Stimulated activated naive CD8-positive, alpha-beta T cell treated with anti-CD3 and anti-CD28 coated beads, Interleukin-15, Interleukin-2, amounts not matched to agents 100 U/mL and 50 U/mL, for 24 hours (primary cell): Measurements from ENCODE around the gene DNAJB8.

Source experiments
- ATAC-seq: fragments of 150-1000 bp; cut with Tn5 transposase; one replicate; pipeline ENCODE4 v1.10.0; 2021
- DNase-seq: peaks from one replicate; pipeline ENCODE4 v3.0.0; 2021

The DNAJB8 gene

GRCh38 chr3:128426128-128426921 is 40.4 kb downstream of the DNAJB8 start:
- peak; percentile 72 for DNase-seq
- ATAC-seq, result peak; percentile 80

DNA sequence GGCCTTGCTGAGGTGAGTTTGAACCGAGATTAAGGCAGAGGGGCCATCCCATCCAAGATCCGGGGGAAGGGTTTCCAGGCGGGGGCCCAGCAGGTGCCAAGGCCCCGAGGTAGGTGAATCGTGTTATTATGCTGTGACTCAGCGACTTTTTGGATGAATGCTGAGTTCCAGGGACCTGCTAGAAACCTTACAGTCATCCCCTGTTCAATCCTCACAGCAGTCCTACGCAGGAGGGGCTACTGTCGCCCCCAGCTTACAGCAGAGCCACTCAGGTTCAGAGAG is 40.9 kb downstream of the DNAJB8 start:
- ATAC-seq (no peak), DNase-seq (no peak)

- DNase-seq, result no peak
- ATAC-seq, result no peak
Measured at GRCh38 chr3:128425142-128425845, 41.4 kb downstream of the DNAJB8 start.

DNA sequence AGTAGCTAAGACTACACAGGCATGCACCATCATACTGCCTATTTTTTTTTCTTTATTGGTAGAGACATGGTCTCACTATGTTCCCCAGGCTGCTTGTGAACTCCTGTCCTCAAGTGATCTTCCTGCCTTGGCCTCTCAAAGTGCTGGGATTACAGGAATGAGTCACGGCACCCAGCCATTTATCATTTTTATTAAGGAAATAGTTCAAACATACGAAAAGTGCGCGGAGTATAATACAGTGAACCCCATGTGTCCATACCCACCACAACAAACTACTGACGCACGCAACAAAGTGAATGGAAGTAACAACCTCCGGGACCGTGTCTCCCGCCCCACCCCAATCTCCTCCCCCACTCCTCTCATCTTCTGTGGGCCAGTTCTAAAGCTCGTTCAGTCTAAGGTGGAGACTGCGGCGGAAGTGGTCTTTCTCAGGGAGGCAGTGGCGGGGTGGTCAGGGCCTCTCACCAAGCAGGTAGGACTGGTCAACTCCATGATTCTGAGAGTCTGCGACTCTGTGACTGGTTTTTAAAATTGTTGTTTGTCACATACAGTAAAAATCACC is 42.1 kb downstream of the DNAJB8 start:
- ATAC-seq (no peak), DNase-seq (no peak)

DNA sequence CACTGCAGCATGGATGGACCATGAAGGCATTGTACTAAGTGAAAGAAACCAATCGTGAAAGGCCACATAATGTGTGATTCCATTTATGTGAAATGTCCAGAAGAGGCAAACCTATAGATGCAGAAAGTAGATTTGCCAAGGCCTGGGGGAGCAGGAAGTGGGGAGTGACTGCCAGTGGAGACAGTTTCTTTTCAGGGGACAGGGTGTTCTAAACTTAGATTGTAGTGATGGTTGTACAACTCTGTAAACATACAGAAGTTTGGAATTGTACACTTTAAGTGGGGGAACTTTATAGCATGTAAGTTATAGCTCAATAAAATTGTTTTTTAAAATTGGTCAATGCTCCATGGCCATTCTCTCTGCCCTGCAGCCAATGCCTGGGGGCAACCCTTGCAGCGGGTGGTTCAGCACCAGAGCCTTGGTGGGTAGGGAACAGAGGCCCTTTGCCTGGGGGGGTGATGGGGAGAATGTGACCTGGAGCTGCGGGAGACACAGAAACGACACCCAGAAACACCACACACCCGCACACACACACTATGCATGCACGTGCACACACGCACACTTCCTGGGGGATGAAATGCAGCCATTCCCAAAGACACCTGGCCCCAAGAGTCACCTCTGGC is 43.1 kb downstream of the DNAJB8 start:
- no peak for DNase-seq
- no peak for ATAC-seq

- ATAC-seq (no peak), DNase-seq (no peak)
Measured at GRCh38 chr3:128422762-128423524, 43.7 kb downstream of the DNAJB8 start.

- no peak for DNase-seq
Measured at GRCh38 chr3:128421966-128422365, 44.7 kb downstream of the DNAJB8 start.

DNA sequence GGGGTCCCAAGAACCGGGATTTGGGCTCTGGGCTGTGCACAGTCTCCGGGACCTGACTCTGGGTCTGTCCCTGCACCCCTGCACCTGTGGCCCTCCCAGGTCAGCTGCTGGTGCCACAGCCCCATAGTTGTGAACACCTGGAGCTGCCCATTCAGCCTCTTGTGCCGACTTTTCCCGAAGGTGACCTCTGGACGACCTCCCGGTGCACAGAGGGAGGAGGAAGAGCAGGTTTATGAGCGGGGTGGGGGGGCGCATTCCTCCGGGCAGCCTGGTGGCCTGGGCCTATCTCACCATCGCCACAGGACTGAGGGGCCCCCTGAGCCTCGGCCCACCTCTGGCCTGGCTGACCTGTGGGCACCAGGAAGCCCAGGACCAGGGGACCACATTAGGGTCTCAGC is 45.3 kb downstream of the DNAJB8 start:
- ATAC-seq, result no peak
- no peak for DNase-seq

More at GRCh38 chr3:128421966-128422365, 44.7 kb downstream of the DNAJB8 start:
- ATAC-seq, result no peak

DNA sequence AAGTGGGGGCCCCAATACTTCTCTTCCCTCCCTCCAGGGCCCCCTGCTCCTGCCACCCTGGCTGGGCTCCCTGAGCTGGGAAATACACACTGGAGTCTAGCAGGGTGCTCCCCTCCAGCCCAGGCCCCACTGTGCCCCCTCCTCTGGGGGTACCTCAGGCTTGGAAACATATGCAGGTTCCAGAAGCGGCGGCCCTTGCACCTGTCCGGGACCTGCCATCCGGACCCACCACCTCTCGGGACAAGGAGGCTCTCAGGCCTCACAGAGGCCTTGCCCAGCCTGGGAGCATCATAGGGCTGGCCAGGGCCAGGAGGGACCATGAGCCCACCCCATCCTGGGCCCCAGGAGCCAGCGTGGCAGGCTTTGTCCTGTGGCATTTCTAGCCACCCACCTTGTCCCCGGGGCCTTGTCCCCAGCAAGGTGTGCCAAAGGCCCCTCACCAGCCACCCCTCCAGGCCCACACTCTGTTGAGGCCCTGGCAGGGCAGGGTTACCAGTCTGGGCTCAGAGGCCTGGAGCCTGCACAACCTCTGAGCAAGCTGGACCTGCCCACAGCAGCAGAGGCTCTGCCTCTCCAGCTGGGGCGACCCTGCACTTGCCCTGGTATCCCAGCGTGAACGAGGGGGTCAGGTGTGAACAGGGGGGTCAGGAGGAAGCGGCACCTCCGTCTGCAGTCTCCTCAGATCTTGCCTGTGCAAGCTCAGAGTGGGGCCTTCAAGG is 45.8 kb downstream of the DNAJB8 start:
- no peak for ATAC-seq
- no peak for DNase-seq

DNA sequence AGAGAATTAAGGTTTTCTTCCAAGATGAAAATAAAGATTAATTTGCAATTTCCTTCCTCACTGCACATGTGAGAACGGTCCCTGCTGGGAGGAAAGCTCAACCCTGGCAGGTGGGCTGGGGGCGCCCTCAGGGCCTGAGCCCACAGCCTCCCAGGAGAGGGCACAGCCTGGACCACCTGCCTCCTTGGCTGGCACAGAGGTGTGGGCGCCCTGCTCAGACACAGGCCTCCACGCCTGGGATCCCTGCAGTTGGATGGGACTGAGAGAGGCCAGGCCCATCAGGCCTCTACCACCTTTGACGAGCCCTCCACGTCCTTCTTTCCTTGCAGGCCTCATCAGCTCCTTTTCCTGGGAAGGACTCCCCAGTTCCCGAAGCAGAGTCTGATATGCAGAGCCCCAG is 46.4 kb downstream of the DNAJB8 start:
- ATAC-seq (no peak), DNase-seq (no peak)

- DNase-seq, result no peak
- ATAC-seq, result no peak
Measured at GRCh38 chr3:128419311-128419710, 47.4 kb downstream of the DNAJB8 start.

DNA sequence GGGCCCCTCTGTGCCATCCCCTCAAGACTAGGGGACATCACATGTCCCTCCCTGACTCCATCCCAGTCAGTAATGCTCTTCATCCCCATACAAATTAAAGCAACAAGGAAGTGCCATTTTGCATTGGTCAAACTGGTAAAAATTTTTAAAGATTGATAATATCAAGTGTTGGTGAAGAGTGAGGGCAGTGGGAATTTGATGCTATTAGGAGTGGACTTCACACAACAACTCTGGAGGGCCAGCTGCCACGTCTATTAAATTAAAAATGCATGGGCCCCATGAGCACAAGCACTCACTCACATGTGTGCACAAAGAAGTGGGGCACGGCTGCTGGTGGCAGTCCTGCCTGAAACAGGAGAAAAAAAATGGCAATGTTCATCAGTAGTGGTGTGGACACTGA is 47.8 kb downstream of the DNAJB8 start:
- DNase-seq (no peak), ATAC-seq (no peak)

DNA sequence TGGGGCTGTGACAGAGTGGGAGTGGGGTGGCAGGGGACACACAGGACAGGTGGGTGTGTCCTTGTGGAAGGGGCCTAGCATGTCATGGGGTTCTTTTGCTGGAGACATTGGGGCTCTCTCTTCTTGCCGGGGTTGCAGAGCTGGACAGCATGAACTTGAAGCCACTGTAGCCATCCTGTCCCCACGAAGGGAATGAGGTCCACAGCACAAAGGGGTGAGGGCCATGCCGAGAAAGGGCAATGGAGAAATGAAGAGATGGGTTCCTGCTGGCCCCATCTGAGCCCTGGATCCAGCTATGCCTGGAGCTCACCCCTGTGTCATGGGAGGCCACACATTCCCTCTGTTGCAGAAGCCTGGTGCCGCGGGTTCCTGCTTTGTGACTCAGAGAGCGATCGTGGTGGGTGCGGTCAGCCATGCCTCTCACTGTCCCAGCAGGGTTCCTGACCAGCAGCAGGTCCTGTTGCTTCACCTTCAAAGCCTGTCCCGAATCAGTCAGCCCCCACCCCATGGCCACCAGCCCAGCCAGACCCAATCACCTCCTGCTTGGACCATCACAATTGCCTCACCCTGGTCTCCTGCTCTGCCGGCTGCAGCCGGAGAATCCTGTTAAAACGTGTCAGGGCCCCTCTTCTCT is 50.0 kb downstream of the DNAJB8 start:
- DNase-seq (no peak), ATAC-seq (no peak)

- no peak for ATAC-seq
- DNase-seq, result no peak
Measured at GRCh38 chr3:128415773-128416577, 50.7 kb downstream of the DNAJB8 start.

DNA sequence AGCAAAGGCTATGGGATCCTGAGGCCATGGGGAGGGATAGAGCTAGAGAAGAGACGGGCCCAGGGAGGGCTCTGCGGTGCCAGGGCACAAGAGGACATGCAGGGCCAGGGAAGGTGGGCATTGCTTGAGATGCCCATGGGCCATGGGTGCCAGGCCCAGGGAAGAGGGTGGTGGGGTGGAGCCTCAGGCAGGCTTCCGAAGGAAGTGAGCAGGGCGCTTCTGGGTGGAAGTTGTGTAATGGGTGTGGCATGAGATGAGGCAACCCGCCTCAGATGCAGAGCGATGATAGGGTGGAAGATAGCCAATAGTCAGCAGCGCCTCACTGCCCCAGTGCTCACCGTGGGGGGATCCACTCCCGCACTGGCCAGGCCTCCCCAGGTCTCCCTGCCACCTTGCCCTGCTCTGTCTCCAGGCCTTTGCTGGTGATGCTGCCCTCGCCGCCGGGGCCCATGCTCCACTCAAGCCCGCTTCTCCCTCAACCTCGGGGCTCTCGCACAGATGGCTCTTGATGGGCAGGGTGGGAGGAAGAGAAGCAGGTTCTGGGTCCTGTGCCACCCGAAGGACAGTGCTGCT is 51.4 kb downstream of the DNAJB8 start:
- DNase-seq (no peak), ATAC-seq (no peak)

- no peak for DNase-seq
- ATAC-seq, result no peak
Measured at GRCh38 chr3:128413413-128414205, 53.1 kb downstream of the DNAJB8 start.

DNA sequence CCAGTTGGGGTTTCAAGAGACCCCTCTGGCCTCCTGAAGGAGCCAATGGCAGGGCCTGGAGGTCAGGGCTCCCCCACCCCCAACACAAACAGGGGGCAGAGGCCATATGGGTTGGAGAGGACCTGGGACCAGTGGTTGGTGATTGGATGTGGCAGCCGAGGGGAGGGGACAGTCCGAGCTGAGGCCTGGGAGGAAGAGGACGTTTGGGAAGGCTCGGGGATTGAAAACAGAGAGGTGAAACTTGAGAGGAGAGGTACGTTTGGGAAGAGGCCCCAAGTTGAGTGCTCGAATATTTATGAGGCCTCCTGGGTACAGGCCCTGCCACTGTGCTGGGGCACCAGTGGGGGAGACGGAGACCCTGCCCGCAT is 53.7 kb downstream of the DNAJB8 start:
- ATAC-seq (no peak), DNase-seq (no peak)
